ENCODE data around the gene SS18.

Gene SS18

DNA sequence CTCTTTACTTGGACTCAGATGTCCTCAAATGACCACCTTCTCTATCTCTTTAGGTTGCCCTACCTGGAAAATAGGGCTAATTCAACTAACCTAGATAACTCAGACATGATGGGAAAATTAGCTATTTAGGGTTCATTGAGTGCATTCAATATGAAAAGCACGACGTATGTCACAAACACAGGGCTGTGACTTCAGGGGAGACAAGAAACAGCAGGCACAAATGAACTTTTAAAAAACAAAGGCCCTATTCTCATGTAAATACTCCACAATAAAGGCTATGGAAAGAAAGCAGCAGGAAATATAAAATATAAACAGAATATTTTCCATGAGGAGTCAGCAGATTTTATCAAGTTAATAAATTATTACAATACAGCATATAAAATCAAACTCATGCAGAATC lies 97.8 kb downstream of the SS18 start:
- DNase-seq = no peak

DNA sequence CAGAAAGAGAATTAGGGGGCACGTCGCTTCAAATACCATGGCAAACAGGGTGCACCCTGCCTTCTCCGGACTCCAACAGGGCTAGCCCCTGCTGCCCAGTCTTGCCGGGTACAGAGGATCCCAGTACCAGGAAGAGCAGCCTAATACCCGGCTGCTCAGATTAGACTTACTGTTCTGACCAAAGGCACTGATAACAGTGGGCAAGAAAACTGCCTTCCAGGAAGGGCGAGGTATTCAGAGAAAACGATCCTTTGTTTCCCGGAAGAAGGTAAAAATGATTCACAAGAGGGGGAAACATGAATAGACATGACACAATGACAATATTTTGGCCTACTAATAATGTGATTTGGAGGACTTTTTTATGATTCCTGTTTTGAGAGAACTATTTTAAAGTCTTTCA lies 99.9 kb downstream of the SS18 start:
- DNase-seq = no peak

DNA sequence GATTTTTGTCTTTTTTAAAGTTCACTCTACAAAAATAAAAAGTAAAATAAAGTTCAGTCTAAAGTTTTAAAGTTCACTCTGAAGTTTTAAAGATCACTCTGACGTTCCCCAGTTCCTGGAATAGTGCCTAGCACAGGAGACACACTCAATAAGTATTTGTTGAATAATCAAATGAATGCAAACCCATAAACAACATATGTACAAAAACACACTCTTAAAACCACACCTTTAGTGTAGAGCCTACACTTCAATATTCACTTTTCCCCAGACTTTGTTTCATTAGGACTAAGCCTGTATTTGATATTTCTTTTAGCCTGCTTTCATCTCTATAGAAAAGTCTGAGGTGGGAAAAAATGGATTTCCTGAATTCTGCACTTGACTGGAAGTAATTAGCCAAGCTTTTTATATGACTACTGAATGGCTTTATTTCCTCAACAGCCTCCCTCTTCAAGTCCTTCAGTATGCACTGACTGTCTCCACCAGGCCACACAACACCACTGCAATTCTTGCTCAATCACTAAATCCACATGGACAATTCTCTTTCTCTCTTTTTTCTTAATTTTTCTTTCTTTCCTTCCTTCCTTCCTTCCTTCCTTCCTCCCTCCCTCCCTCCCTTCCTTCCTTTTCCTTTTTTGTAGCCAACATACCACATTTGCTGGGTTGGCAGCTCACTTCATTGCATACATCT lies 104.6 kb downstream of the SS18 start:
- no peak for DNase-seq

DNA sequence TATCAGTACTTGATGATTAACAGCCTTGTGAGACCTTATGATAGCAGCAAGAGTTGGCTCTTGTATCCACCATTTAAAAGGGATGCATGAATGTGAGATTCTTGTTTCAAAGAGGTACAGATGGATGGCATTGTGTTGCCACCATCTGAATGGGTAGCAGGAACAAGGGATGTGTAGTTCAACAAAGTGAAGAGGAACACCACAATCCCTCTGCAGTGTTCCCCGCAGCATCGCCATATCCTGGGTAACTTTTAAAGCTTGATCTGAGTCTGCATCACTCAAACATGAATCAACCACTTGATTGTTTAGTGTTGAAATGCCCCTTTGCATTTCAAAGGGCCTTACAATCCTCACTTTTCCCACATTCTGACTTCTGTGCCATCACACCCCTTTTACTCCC lies 106.7 kb downstream of the SS18 start:
- DNase-seq = no peak

DNA sequence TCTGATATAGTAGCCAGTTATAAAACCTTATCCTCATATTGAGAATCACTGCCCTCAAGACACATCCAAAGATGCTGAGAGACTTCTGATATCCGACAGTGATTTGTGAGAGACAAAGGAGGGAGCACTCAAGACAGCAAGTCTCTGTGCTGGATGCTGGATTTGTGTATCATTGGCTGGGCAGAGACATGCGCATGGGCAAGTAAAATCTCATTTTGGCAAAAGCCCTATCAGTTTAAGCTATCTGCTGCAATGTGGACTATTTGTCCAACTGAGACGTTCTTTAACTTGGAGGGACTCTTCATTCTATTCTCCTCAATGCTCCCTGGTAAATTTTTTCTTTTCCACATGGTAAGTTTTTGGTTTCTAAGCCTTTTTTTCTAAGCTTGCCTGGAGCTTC lies 107.5 kb downstream of the SS18 start:
- no peak for DNase-seq

DNA sequence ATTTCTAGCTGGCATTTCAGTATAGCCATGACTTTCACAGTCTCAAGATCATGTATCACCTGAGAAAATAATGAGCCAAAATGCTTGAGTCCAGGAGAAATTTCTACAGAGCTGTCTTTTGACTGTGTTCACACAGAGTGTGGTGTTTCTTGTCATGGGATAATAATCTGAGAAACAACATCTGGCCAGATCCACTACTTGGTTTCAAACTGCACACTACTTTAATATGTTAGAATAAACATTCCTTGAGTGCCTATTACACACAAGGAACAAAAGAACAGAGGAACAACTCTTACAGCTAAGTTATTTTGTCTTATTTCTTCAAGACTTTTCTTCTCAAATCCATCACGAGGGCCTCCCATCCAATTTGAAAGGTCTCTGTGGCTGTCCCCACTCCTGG lies 108.3 kb downstream of the SS18 start:
- DNase-seq = no peak

DNA sequence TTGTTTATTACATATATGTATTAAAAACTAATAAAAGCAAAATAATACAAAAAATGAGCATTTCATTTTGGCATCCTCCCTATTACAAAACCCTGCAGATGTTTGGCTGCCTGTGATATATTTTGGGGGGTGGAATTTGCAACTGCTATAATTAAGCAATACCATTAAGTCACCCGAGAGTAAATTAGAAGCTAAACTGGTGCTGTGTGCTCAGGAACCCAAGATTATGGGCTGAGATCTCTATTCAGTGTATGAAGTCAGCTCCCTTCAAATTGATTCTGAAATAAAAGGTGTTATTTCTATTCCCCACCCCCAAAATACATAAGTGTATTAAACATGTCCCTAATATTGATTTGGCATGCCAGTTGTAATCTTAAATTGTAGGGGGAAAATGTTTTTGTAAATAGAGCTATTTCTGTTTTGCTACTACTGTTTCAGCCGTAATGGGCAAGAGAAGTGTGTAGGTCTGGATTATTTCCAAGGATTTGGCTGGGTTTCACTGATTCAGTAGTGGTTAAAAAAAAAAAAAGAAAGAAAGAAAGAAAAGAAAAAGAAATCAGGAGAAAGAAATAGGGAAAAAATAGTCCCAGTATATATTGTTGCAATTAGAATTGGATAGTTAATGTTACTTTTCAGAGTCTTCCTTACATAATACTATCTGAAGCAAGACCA lies 110.9 kb downstream of the SS18 start:
- no peak for DNase-seq

DNA sequence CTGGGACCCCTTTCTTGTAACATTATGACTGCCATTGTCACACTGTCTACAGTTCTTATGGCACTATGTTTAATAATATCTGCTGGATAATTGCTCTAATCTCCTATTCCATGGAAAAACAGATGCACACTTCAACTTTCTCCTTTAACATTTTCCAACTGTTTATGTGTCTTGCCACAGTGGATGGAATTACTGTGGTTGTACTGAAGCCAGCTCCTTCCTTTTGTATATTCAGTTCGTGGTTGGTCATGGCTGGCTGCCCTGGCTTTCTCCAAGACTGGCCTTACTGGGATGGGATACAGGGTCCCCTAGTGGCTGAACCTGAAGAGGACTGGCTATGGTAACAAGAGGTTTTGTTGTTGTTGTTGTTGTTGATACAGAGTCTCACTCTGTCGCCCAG lies 113.9 kb downstream of the SS18 start:
- DNase-seq = no peak

DNA sequence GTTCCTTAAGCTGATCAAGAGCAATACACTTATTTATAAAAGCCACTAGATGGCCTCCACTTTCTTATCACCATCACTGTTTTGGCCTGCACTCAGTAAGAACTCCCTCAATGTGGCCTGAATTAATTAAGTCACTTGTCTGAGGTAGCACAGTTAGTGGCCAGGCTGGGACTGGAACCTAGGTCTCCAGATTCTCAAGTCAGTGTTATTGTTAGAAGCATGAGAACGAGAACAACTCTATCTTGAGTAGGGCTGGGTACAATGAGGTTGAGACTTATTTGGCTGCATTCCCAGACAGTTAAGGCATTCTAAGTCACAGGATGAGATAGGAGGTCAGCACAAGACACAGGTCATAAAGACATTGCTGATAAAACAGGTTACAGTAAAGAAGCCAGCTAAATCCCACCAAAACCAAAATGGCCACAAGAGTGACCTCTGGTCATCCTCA lies 115.8 kb downstream of the SS18 start:
- no peak for DNase-seq
